Smooth muscle cell (in vitro differentiated cells): Measurements from ENCODE around the gene TEDC1. TPM values are rescaled to one million over a fixed set of nuclear protein-coding genes. Genes with fewer than 3 reads are reported as not detected.

Source experiments
- DNase-seq: peaks from one replicate; lab custom pipeline; 2025; ENCODE audit not compliant: unreplicated experiment; lab: John Stamatoyannopoulos, UW
- H2AFZ ChIP-seq: fragments of 200-600 bp; sonication (generic); 2 replicates; pipeline ENCODE4 v1.6.0; 2016; ENCODE audit warnings: antibody characterized with exemption, low read depth, mild to moderate bottlenecking
- H3F3A ChIP-seq: fragments of 200-600 bp; sonication (generic); 2 replicates; pipeline ENCODE4 v1.6.0; 2017; ENCODE audit warnings: antibody characterized with exemption, low read depth
- H3K27ac ChIP-seq: fragments of 200-600 bp; sonication (generic); 2 replicates; pipeline ENCODE4 v1.5.1; 2016; ENCODE audit warnings: low read depth, mild to moderate bottlenecking
- H3K27me3 ChIP-seq: fragments of 200-600 bp; sonication (generic); 2 replicates; pipeline ENCODE4 v1.6.1; 2016; ENCODE audit warnings: low read depth, mild to moderate bottlenecking
- H3K36me3 ChIP-seq: fragments of 200-600 bp; sonication (generic); 2 replicates; pipeline ENCODE4 v1.5.1; 2016; ENCODE audit warnings: low read depth
- H3K4me1 ChIP-seq: fragments of 200-600 bp; sonication (generic); 2 replicates; pipeline ENCODE4 v1.5.1; 2016; ENCODE audit warnings: low read depth
- H3K4me2 ChIP-seq: fragments of 200-600 bp; sonication (generic); 2 replicates; pipeline ENCODE4 v1.6.0; 2016; ENCODE audit warnings: mild to moderate bottlenecking
- H3K4me3 ChIP-seq: fragments of 200-600 bp; sonication (generic); 2 replicates; pipeline ENCODE4 v1.5.1; 2016; ENCODE audit warnings: mild to moderate bottlenecking
- H3K79me2 ChIP-seq: fragments of 200-600 bp; sonication (generic); 2 replicates; pipeline ENCODE4 v1.6.0; 2016; ENCODE audit warnings: low read depth, mild to moderate bottlenecking
- H3K9ac ChIP-seq: fragments of 200-600 bp; sonication (generic); 2 replicates; pipeline ENCODE4 v1.6.0; 2016; ENCODE audit warnings: low read depth
- H3K9me3 ChIP-seq: fragments of 200-600 bp; sonication (generic); replicated peaks from 2 replicates; pipeline ENCODE4 v1.5.1; 2016; ENCODE audit warnings: low read depth
- H4K20me1 ChIP-seq: fragments of 200-600 bp; sonication (generic); 2 replicates; pipeline ENCODE4 v1.6.0; 2016; ENCODE audit warnings: low read depth
- CTCF ChIP-seq: fragments of 200-600 bp; sonication (generic); IDR thresholded peaks from 2 replicates; pipeline ENCODE4 v1.5.1; 2017; ENCODE audit warnings: borderline replicate concordance, mild to moderate bottlenecking, antibody characterized with exemption; ENCODE audit not compliant: insufficient read depth, poor library complexity, severe bottlenecking
- WGBS: methylation state at CpG from one replicate; pipeline ENCODE4 v1.1.7; 2016; ENCODE audit warnings: low lambda C conversion rate; 5-methylcytosine and 5-hydroxymethylcytosine counted together
- polyA plus RNA-seq: library from polyadenylated mRNA; unstranded; fragments of >200 nt; fragmentation: Nextera tagmentation; extraction: Ambion mirVana; gene quantifications from 2 replicates; pipeline ENCODE4 v1.2.1, GENCODE V29; 2016
- total RNA-seq: library from RNA; depleted of rRNA; stranded (reverse); fragments of >200 nt; gene quantifications from 2 replicates; pipeline ENCODE4 v1.2.3, GENCODE V29; 2014

The TEDC1 gene
- total and polyA plus RNA-seq, 2 experiments from 2014 or later, result 3.8 to 8.2 TPM

GRCh38 chr14:105446971-105447370, 44.1 kb upstream of the TEDC1 start:
- no peak overlapping the region for H3K27ac ChIP-seq
- peaks cover 53% of the 10 kb centered on the region for H4K20me1 ChIP-seq
- 95% methylated on average over 13 of the region's 14 CpGs for WGBS

GRCh38 chr14:105447651-105448640, 43.1 kb upstream of the TEDC1 start:
- TF ChIP-seq CTCF, result no peak
- H3K79me2 ChIP-seq, result peaks cover 5% of the 10 kb centered on the region
- H3K9ac ChIP-seq, result no peak overlapping the region
- H3K9me3 ChIP-seq, result no peaks in the 10 kb centered on the region
- H2AFZ ChIP-seq, result no peak overlapping the region
- peaks cover 53% of the 10 kb centered on the region for H4K20me1 ChIP-seq
- no peak overlapping the region for H3K27ac ChIP-seq
- no peaks in the 10 kb centered on the region for H3K36me3 ChIP-seq
- no peaks in the 10 kb centered on the region for H3F3A ChIP-seq
- H3K4me3 ChIP-seq, result no peak overlapping the region
- 96% methylated on average over 30 of the region's 31 CpGs for WGBS
- H3K4me2 ChIP-seq, result no peak overlapping the region
- no peaks in the 10 kb centered on the region for H3K4me1 ChIP-seq
- DNase-seq, result no peak
- H3K27me3 ChIP-seq, result no peaks in the 10 kb centered on the region

More at GRCh38 chr14:105446971-105447370, 44.1 kb upstream of the TEDC1 start:
- Histone ChIP-seq H3K9ac (no peak overlapping the region), H3K4me3 (no peak overlapping the region), H3K79me2 (peaks cover 5% of the 10 kb centered on the region), H2AFZ (no peak overlapping the region), H3F3A (no peaks in the 10 kb centered on the region), H3K36me3 (no peaks in the 10 kb centered on the region), H3K9me3 (no peaks in the 10 kb centered on the region), H3K4me2 (no peak overlapping the region), H3K27me3 (no peaks in the 10 kb centered on the region), H3K4me1 (no peaks in the 10 kb centered on the region)
- TF ChIP-seq CTCF, result no peak
- no peak for DNase-seq

- Histone ChIP-seq H3K27me3 (no peaks in the 10 kb centered on the region), H3K36me3 (no peaks in the 10 kb centered on the region), H3K4me3 (no peak overlapping the region), H4K20me1 (peaks cover 53% of the 10 kb centered on the region), H3K79me2 (peaks cover 5% of the 10 kb centered on the region), H3K9me3 (no peaks in the 10 kb centered on the region), H3K4me2 (no peak overlapping the region), H3F3A (no peaks in the 10 kb centered on the region), H3K27ac (no peak overlapping the region), H2AFZ (no peak overlapping the region), H3K4me1 (no peaks in the 10 kb centered on the region), H3K9ac (no peak overlapping the region)
- DNase-seq, result no peak
- 83% methylated on average over 16 of the region's 16 CpGs for WGBS
- TF ChIP-seq CTCF, result peak; percentile 61
Observed at GRCh38 chr14:105448706-105449111, 42.3 kb upstream of the TEDC1 start.
